ENCODE results near the gene PRKCH.
"Not testable (repeated sequence)": the region's sequence is repeated elsewhere in the genome, so short reads cannot be mapped to it uniquely, and the experiment has no call there.

PRKCH gene

DNA sequence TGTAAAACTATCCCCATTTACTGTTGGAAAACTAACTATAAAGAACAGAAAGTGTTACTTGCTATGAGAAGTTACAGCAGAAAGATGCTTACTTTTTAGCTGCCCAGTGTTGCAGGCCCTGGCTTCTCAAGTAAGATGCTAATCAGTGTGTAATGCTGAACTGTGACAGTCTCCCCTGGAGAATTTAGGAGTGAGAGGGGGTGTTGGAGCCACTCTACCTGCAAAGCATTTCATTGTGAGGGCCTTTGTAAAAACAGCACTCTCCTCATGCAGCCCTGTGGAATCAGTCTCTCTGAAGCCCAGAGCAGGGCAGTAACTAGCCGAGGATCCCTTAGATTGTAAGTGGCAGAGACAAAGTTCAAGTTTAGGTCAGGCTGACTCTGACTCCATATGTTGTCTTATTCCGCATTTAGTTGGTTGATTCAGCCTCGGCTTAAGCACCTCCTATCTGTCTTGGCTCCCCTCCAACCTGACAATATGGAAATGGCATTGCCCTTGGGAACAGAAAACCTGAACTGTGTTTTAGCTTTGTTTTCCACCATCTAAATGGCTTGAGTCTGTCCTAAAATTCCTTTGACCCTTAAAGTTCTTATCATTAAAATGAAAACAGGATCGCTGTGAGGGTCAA, 141.3 kb downstream of the PRKCH start:
- DNase-seq, result no peak

DNA sequence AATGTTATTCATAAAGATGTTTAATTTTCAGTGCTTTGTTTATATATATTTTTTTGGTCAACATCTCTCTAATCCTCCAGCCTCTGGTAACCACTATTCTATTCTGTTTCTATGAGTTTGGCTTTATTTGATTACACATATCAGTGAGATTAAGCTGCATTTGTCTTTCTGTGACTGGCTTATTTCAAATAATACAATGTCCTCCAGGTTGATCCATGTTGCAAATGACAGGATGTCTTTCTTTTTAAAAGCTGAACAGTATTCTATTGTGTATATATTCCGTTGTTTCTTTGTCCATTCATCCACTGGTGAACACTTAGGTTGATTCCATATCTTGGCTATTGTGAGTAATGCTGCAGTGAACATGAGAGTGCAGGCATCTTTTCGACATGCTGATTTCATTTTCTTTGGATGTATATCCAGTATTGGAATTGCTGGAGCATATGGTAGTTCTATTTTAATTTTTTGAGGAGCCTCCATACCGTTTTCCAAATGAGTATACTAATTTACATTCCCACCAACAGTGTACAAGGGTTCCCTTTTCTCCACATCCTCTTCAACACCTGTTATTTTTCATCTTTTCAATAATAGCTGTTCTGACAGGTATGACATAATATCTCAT, 142.4 kb downstream of the PRKCH start:
- no peak for DNase-seq

DNA sequence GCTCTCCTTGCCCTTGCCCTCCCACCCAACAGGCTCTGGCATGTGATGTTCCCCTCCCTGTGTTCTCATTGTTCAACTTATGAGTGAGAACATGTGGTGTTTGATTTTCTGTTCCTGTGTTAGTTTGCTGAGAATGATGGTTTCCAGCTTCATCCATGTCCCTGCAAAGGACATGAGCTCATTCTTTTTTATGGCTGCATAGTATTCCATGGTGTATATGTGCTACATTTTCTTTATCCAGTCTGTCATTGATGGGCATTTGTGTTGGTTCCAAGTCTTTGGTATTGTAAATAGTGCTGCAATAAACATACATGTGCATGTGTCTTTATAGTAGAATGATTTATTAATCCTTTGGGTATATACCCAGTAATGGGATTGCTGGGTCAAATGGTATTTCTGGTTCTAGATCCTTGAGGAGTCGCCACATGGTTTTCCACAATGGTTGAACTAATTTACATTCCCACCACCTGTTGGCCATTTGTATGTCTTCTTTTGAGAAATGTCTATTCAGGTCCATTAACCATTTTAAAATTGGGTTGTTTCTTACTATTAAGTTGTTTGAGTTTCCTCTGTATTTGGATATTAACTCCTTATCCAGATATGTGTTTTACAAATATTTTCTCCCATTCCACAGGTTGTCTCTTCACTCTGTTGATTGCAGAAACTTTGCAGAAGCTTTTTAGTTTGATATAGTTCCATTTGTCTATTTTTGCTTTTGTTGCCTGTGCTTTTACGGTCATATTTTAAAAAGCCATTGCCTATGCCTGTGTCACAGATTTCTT, 143.4 kb downstream of the PRKCH start:
- not testable (repeated sequence) for DNase-seq

DNA sequence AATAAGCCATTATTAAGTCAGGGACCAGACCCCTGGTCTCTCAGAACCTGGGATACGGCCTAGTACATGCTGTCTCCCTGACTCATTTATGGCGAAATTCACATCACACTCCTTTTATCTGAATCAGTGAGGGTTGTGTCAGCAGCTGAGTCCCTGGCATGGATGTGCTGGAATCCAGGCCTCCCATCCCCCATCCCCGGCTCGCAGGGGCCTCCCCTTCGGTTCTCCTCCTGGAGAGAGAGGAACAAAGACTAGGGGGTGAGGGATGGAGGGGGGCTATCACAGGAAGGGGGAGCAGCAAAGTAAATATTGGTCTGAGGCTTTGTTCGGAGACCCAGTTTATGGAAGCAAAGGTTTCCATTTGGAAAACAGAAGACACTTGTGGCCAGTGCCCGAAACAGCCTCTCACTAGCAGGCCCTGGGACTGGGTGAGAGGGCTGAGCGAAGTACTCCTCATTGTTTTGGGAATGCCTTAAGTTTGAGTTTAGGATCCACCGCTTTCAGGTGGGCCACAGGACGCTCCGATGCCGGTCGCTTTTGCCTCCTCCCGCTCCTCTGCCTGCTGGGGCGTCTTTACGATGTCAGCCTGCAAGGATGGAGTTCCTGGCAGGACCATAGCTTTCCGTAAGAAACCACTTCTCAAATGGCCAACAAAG, 145.0 kb downstream of the PRKCH start:
- DNase-seq, result no peak

DNA sequence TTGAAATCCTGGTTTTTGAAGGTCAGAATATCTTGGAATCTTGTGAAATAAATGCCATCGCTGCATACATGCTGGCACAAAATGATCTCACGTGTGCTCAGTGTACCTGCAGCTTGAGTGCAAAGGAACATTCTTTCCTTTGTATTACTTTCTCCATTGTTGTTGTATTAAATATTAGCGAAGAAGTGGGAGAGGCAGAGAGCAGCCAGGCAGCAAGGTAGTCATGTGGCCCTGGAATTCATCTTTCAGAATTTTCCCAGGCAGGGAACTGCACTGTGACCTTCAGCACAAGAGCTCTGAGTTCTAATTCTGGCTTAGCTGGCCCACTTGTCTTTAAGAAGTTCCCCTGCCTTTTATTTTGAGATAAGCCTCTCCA, 145.5 kb downstream of the PRKCH start:
- no peak for DNase-seq

DNA sequence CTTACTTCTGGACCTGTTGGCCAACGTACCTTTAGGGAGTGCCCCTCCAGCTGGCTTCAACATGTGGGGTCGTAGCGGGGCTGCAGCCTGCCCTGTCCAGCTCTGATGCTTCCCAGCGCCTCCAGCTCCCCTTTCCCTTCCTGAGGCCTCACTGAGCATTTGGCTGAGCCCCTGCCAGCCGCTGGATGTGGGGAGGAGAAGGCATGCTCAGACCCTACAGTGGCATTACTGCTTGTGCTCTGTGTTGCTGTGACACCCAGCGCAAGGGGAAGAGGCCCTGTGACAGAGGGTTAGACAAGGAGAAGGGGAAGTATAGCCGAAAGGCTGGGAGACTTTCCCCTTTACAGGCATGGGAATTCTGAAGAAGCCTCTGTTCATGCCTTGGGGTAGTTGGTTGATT, 145.9 kb downstream of the PRKCH start:
- DNase-seq, result no peak

DNA sequence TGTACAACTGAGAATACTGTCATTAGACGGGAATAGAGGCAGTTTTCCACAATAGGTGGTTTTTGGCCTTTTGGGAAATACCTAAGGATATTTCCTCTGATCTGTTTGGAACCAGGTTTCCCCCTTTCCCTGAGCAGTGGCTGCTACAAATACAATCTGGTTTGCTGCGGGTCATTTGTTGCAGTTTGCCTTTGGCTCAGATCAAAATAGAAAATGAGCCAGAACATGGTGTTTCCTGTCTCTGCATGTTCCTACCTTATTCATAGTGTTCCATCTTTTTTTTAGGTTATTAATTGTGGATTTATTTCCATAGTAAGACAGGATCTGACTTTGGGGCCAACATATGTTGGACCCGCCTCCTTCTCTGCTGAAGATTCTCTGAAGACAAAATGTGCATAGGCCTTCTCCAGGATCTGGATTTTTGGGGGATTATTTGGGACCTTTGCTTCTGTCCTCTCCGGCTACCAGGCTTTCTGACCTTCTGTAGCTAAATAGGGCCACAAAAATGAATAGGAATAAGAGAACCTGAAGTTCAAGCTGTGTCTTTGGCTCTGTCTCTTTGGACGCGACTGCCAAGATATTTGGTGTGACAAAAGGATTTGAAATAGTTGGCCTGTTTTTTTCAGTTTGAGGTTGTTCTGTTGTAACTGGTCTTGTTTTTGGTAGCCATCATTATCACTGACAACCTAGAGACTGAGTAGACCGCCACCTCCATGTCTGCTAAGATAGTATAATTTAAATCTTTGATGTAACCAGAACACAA, 146.9 kb downstream of the PRKCH start:
- no peak for DNase-seq

DNA sequence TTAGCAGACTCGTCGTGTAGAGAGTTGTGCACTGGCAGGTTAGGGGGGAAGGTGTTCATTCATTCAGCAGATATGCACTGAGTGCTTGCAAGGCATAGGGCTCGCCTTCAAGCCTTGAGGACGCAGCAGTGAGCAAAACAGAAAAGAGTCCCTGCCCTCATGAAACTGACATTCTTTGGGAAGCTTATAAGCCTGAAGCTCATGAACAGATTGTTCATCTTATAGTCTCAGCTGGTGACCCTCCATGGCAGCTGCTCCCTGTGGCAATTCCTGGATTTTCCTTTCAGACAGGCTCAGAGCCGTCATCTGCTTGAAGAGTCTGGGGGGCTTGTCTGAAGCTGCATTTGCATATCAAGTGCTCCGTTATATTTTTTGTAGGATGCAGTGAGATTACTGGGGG, 148.4 kb downstream of the PRKCH start:
- DNase-seq, result no peak

DNA sequence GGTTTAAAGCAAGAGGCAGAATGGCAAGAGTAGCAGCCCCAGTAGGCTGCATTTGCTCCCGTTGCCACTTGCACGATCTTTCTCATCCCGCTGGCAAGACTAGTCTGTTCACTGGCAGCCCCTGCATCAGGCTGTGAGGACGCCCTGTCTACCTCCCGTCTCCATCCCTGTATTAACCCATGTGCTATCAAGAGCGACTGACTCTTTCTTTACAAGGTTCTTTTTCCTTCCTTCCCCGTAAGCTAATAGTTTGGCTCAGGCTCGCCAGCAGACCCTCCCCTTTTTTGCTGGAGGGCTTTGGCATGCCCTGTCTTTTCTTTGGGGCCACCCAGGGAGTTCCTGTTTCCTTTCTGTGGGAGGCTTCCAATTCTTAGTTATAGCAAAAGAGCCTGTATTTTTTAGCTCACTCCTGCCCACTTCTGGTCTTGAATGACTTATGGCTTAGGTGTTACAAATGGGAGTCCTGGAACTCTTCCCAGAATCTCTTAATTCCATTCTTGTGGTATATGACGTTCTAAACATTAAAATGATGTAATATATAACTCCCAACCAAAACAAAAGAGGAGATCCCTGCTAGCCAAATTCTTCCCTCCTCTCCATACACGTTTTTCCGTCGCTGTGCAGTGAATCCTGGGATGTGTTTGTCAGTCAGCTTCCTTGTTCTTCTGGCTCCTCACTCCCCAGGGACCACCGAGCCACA, 149.0 kb downstream of the PRKCH start:
- DNase-seq, result no peak

DNA sequence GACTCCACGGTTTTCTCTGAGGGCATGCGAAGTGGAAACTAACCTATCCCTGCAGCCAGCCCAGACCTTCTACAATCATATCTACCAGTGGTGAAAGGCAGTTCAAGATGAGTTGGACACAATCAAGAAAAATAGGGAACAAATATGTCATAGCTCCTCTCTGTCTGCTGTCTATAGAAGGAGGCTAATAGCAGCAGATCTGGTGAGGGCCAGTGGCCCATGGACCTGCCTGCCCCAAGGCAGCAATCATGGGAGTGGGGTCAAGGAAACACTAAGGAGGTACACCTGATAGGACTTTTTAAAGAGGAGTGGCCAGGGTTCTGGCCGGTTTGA, 149.5 kb downstream of the PRKCH start:
- no peak for DNase-seq

DNA sequence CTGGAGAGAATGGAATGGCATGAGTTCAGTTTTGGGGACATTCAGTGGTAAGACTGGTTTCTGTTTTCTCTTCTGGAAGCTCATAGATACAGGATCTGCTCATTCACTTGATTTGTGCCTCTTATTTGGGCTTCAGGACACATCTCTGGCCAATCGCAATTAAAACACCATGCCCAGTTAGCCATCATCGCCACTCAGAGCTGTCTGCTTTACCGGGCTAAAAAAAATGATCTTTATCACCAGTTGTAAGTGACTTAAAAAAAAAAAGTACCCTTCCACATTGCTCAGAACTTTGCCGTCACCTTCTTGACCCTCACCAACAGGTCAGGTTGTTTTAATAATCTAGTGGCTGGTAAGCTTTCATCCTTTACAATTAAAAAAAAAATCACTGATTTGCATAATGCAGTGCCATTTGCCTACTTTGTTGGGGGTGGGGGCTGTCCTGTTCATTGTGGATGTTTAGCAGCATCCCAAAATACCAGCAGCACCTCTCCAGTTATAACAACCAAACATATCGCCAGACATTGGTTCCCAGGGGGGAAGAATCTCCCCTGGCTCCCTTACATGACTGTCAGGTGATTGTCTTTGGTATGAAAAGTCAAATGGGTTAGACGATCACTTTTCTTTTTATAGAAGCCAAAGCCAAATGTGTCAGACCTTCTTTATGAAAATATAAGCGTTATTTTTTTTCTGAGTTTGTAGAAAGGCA, 150.1 kb downstream of the PRKCH start:
- no peak for DNase-seq

DNA sequence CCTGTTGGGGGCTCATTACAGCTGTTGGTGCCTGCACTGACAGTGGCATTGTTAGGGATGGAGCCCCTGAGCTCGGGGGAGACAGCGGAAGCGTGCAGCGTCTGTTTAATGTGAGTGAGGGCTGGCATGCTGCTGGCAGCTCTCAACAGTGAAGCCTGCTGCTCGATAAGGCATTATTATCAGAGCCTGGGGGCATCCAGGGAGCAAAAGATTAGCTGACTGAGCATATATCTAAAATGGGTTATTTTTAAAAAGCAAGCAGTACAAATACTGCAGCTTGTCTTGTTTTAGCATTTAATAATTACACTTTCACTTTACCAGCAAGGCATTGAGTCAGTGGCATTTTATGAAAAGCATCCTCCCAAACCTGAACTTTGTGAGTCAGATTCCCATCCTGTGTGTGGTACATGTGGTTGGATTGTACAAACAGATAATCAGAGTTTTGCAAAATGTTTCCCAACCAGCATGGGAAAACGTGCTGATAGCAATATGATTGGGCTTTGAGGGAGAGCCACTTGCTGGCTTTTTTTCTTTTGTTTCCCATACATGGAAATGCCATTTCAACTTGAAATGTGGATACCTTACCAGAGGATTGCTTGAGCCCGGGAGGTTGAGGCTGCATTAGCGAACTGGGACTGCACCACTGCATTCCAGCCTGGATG, 150.8 kb downstream of the PRKCH start:
- no peak for DNase-seq

DNA sequence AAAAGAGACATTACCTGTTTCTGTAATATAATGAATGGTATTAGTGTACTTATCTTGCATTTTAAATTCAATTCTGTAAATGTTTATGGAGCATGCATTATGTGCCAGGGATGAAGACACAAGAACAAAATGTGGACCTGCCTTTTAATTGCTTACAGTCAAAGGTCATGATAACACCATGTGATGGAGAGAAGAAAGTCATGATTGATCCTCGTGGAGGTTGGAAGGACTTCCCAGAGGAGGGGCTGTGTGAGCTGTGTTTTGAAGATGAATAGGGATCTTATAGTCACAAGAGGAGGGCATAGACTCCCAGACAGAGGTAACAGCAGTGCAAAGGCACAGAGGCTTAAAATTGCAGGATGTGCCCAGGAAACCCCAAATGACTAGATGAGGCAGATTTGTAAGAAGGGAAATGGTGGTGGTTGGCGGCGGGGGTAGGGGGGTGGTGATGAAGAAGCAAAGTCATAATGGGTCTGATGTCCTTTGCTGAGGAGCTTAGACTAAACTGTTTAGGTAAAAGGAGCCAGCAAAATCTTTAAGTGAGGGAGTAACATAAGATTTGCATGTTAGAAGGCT, 151.5 kb downstream of the PRKCH start:
- no peak for DNase-seq

DNA sequence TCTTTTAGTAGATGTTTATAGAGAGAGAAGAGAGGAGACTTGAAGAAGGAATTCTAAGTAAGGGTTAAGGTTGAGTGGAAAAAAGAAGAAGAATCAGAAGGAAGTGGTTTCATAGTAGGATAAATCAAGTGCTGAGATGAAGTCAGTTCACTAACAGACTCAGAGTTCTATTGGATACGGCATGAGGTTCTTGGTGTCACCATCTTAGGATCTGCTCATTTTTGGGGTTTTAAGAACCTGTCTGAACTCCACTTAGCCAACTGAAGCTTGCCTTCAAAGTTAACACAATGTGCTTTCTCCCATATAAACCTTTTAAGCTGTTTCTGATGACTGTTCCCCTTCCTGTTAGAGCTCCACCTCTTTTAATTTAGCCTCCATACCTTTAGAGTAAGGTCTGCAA, 152.6 kb downstream of the PRKCH start:
- no peak for DNase-seq

DNA sequence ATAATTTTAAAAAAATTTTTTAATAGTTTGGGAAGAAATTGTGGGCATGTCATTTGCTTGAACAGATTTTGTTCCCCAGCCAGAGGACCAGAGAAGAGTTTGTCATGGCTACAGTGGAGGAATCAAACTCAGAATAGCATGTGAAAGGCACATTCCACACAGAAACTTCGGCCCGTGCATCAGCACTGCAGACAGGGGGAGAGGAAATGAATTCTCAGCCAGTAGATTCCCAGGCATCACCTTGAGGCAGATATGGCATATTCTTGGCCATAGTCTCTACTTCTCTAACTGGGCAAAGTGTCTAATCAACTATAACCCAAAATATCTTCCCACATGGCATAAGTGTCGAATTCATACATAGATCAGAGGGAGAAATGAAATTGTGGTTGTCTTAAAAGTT, 153.3 kb downstream of the PRKCH start:
- no peak for DNase-seq

DNA sequence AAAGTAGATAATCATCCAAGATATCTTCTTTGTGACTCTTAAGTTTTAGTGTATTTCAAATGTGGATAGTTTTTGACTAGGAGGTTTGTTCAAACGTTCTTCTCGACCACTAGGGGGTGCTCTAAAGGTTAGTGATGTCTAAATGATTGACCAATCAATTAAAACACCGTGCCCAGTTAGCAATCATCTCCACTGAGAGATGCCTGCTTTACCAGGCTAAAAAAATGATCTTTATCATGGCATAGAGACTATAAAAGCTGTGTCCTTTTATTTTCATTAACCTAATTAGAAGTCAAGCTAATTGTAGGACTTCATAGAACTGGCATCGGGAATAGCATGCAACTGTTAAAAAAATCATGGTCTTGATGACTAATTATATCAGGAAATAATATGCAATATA, 153.9 kb downstream of the PRKCH start:
- no peak for DNase-seq

DNA sequence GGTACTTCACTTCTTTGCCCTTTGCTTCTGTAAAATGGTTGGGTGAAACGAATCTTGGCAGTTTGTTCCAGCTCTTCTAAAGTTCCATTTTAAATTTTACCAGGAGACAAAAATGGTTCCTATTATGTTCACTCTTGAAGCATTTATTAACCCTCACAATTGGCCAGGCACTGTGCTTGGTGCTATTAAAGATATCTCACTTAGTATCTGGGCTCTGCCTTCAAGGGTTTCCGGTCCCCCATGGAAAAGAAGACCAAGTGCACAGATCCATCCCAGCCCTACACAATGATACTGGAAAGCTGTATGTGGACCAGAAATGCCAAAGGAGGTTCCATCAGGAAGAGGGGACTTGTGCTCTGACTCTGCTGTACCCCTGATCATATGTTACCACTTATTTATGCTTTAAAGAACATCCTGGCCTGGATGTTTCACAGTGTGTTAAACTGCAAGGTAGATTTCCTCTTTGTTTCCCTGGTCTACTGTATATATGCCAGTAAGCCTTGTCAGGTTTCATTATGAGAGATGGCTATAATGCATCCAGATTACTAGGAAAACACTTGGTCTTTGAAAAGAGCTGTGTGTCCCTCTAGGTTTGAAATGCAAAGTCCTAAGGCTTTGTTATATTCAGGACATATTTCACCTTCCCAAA, 154.8 kb downstream of the PRKCH start:
- no peak for DNase-seq

DNA sequence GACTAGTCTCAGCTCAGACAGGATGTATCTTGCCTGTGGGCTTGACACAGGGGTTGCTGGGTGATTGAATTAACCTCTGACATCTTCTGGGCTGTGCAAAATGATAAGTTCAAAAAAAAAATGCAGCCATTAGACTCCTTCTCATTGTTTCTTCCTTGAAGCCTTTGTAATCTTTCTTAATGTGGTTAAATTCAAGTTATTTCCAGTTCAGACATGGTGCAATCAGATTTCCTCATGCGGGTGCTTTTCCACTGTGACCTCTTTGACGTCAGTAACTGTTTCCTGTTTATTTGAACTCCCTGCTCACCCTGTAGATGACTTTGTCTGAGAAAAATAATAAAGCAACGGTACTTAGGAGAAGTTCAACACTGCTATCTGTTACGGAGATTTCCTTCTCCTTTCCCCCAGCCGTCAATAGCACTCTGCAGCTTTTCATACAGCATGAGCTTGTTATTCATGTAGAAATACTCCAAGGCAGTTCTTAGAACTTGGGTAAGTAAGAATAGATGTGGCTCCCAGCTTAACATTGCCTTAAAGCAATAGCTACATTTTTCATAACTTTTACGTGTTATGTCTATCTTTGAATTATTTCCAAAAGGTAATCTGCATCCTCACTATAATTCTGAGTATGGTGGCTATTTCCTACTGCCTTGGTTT, 155.5 kb downstream of the PRKCH start:
- peak; percentile 47 for DNase-seq

DNA sequence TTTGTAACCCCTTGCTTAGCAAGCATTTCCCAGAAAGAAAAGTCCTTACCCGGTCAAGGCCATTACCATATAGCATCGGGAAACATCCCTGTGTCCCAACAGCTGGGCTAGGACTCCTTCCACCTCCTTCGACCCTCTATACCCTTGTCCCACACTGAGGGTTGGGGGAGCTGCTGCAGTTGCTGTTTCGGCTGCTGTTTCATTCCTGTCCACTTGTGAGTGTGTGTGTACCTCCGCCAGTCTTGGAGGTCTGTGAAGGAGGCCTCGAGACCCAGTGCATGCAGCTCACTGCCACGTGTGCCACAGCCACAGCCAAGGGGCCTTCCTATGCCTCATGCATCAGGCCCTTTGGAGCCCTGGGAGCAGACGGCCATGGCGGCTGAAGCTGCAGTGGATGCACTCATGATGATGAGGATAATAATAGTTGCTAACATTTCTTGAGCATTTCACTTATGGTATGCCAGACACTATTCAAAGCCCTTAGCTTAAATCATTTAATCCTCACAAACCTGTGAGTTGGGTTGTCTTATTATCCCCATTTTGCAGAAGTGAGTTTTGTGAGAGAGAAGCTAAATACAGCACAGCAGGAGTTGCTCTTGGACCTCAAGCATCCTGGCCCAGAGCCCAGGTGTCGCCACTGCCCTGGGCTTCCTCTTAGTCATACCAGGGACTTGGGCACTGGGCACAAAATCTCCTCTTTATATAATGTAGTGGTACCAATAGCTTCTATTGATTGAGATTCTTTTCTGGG, 156.5 kb downstream of the PRKCH start:
- peak; percentile 42 for DNase-seq

Measured in activated T-cell treated with anti-CD3 and anti-CD28 coated beads, Interleukin-2, amount 50 U/mL, for 1 hour (primary cell).